GM12892 (cell line): ENCODE data around the gene RNF223.

Experiments
- POLR2A ChIP-seq: IDR thresholded peaks from 2 replicates; pipeline ENCODE4 v1.6.1; 2011; ENCODE audit warnings: low read depth, low read length, control low read depth
- POLR2AphosphoS5 ChIP-seq: IDR thresholded peaks from 2 replicates; pipeline ENCODE4 v1.6.1; 2011; ENCODE audit warnings: low read depth, low read length, control low read depth
- TAF1 ChIP-seq: IDR thresholded peaks from 2 replicates; pipeline ENCODE4 v1.6.1; 2011; ENCODE audit warnings: low read depth, mild to moderate bottlenecking, control low read depth, low read length, borderline replicate concordance

GRCh38 chr1:1112237-1112985 lies 38.3 kb upstream of the RNF223 start:
- TF ChIP-seq POLR2A (no peak), POLR2AphosphoS5 (no peak), TAF1 (no peak)
